BLaER1 treated with 17β-estradiol and CSF1 and Interleukin-3, amounts not matched to agents 10 nM and 100 nM (cell line): ENCODE measurements around the gene ZNF549.
"Not testable (repeated sequence)": the region's sequence is repeated elsewhere in the genome, so short reads cannot be mapped to it uniquely, and the experiment has no call there.

ENCODE experiments used
- H3K27ac ChIP-seq, 11 experiments: shearing (Covaris generic); formaldehyde crosslinking; 2 replicates each; pipeline ENCODE4 v1.8.1; 2022
- H3K27me3 ChIP-seq, 11 experiments: shearing (Covaris generic); formaldehyde crosslinking; 2 replicates each; pipeline ENCODE4 v1.8.1; 2022
- H3K36me3 ChIP-seq, 11 experiments: shearing (Covaris generic); formaldehyde crosslinking; 2 replicates each; pipeline ENCODE4 v1.8.1; 2022
- H3K4me1 ChIP-seq, 10 experiments: shearing (Covaris generic); formaldehyde crosslinking; 2 replicates each; pipeline ENCODE4 v1.8.1; 2022
- H3K4me2 ChIP-seq, 11 experiments: shearing (Covaris generic); formaldehyde crosslinking; 2 replicates each; pipeline ENCODE4 v1.8.1; 2022
- H3K4me3 ChIP-seq, 10 experiments: shearing (Covaris generic); formaldehyde crosslinking; 2 replicates each; pipeline ENCODE4 v1.8.1; 2022
- H3K9ac ChIP-seq, 11 experiments: shearing (Covaris generic); formaldehyde crosslinking; 2 replicates each; pipeline ENCODE4 v1.8.1; 2022
- H3K9me3 ChIP-seq, 11 experiments: shearing (Covaris generic); formaldehyde crosslinking; replicated peaks in 1 of 11; 2 replicates each; pipeline ENCODE4 v1.8.1; 2022
- H4K20me1 ChIP-seq, 11 experiments: shearing (Covaris generic); formaldehyde crosslinking; 2 replicates each; pipeline ENCODE4 v1.8.1; 2022
- Cebpa-rat ChIP-seq, 11 experiments: shearing (Covaris generic); IDR thresholded peaks; 2 replicates each; pipeline ENCODE4 v1.8.1; 2022

Gene ZNF549

GRCh38 chr19:57512845-57513244 is 14.3 kb upstream of the ZNF549 start:
- Histone ChIP-seq H3K27ac (no peak overlapping the region), H3K4me3 (peak overlapping the region in 7 of 10 experiments; percentile 19 to 34 (median 23); a peak in 6 of 20 replicates), H3K27me3 (no peaks in the 10 kb centered on the region), H3K36me3 (peaks cover 90 to 99% (median 95%) of the 10 kb centered on the region in 11 experiments), H3K9ac (no peak overlapping the region), H4K20me1 (no peaks in the 10 kb centered on the region), H3K4me1 (peaks cover 0 to 11% (median 6%) of the 10 kb centered on the region in 10 experiments; a peak in 8 of 20 replicates), H3K4me2 (no peak overlapping the region), H3K9me3 (peaks cover 96 to 100% (median 99%) of the 10 kb centered on the region in 11 experiments)
- no peak for TF ChIP-seq Cebpa-rat (IDR thresholded peaks at IDR 0.05)

GRCh38 chr19:57515255-57515654 is 11.9 kb upstream of the ZNF549 start:
- Histone ChIP-seq H3K27me3 (no peaks in the 10 kb centered on the region), H3K27ac (no peak overlapping the region), H3K9ac (no peak overlapping the region), H4K20me1 (no peaks in the 10 kb centered on the region), H3K4me2 (no peak overlapping the region), H3K4me1 (peaks cover 0 to 11% (median 6%) of the 10 kb centered on the region in 10 experiments; a peak in 8 of 20 replicates), H3K36me3 (peaks cover 77 to 94% (median 81%) of the 10 kb centered on the region in 11 experiments), H3K4me3 (no peak overlapping the region), H3K9me3 (peaks cover 79 to 93% (median 87%) of the 10 kb centered on the region in 11 experiments)
- TF ChIP-seq Cebpa-rat (IDR thresholded peaks at IDR 0.05), result peak in 7 of 11 experiments; percentile 28 to 83 (median 51); a peak in 12 of 22 replicates

GRCh38 chr19:57518021-57518420 is 9.1 kb upstream of the ZNF549 start:
- not testable (repeated sequence) for H3K9ac ChIP-seq, H3K4me3 ChIP-seq, H3K27ac ChIP-seq, H4K20me1 ChIP-seq, H3K4me2 ChIP-seq, H3K27me3 ChIP-seq
- H3K4me1 ChIP-seq, result peaks cover 0 to 11% (median 6%) of the 10 kb centered on the region in 10 experiments; a peak in 8 of 20 replicates
- peaks cover 52 to 68% (median 60%) of the 10 kb centered on the region in 11 experiments for H3K36me3 ChIP-seq
- H3K9me3 ChIP-seq, result peaks cover 52 to 69% (median 59%) of the 10 kb centered on the region in 11 experiments

- peaks cover 100% of the 10 kb centered on the region in 11 experiments for H3K36me3 ChIP-seq
- no peak overlapping the region for H3K27ac ChIP-seq
- H3K9me3 ChIP-seq, result peaks cover 100% of the 10 kb centered on the region in 11 experiments
- TF ChIP-seq Cebpa-rat (IDR thresholded peaks at IDR 0.05), result no peak
- H3K9ac ChIP-seq, result no peak overlapping the region
- no peaks in the 10 kb centered on the region for H3K27me3 ChIP-seq
- H3K4me1 ChIP-seq, result no peaks in the 10 kb centered on the region
- peak overlapping the region in 9 of 10 experiments; percentile 7 to 41 (median 28); a peak in 10 of 20 replicates for H3K4me3 ChIP-seq
- H4K20me1 ChIP-seq, result no peaks in the 10 kb centered on the region; a peak in 1 of 22 replicates
- H3K4me2 ChIP-seq, result no peak overlapping the region
Observed at GRCh38 chr19:57537953-57538547, 10.9 kb downstream of the ZNF549 start.

GRCh38 chr19:57546513-57546912 is 19.4 kb downstream of the ZNF549 start:
- H3K27me3 ChIP-seq, result no peaks in the 10 kb centered on the region
- H3K9me3 ChIP-seq, result peaks cover 88 to 100% (median 96%) of the 10 kb centered on the region in 11 experiments
- no peak overlapping the region for H3K27ac ChIP-seq
- H3K4me2 ChIP-seq, result no peak overlapping the region
- H3K4me1 ChIP-seq, result no peaks in the 10 kb centered on the region
- no peak overlapping the region for H3K9ac ChIP-seq
- no peaks in the 10 kb centered on the region for H4K20me1 ChIP-seq
- no peak for TF ChIP-seq Cebpa-rat (IDR thresholded peaks at IDR 0.05)
- peak overlapping the region in 9 of 10 experiments; percentile 13 to 55 (median 28); a peak in 13 of 20 replicates for H3K4me3 ChIP-seq
- H3K36me3 ChIP-seq, result peaks cover 100% of the 10 kb centered on the region in 11 experiments

GRCh38 chr19:57552432-57552831 is 25.3 kb downstream of the ZNF549 start:
- no peaks in the 10 kb centered on the region; a peak in 1 of 20 replicates for H3K4me1 ChIP-seq
- no peak for TF ChIP-seq Cebpa-rat (IDR thresholded peaks at IDR 0.05)
- H3K9ac ChIP-seq, result no peak overlapping the region
- no peak overlapping the region for H3K4me3 ChIP-seq
- peaks cover 91 to 100% (median 97%) of the 10 kb centered on the region in 11 experiments for H3K36me3 ChIP-seq
- H3K27ac ChIP-seq, result no peak overlapping the region
- H3K4me2 ChIP-seq, result no peak overlapping the region
- no peaks in the 10 kb centered on the region for H3K27me3 ChIP-seq
- peaks cover 46 to 96% (median 80%) of the 10 kb centered on the region in 11 experiments for H3K9me3 ChIP-seq
- H4K20me1 ChIP-seq, result peaks cover 0 to 5% (median 0%) of the 10 kb centered on the region in 11 experiments; a peak in 6 of 22 replicates

GRCh38 chr19:57557659-57558058 is 30.5 kb downstream of the ZNF549 start:
- H3K9me3 ChIP-seq, result peaks cover 44 to 74% (median 65%) of the 10 kb centered on the region in 11 experiments
- H3K4me1 ChIP-seq, result peaks cover 12 to 20% (median 15%) of the 10 kb centered on the region in 10 experiments
- H3K9ac ChIP-seq, result peak overlapping the region in 8 of 11 experiments; percentile 87 to 96 (median 92); a peak in 9 of 22 replicates
- no peaks in the 10 kb centered on the region for H3K27me3 ChIP-seq
- TF ChIP-seq Cebpa-rat (IDR thresholded peaks at IDR 0.05), result no peak
- H3K36me3 ChIP-seq, result peaks cover 39 to 55% (median 44%) of the 10 kb centered on the region in 11 experiments
- peak overlapping the region in 2 of 10 experiments; percentile 98 to 100; a peak in 2 of 20 replicates for H3K4me3 ChIP-seq
- H4K20me1 ChIP-seq, result peaks cover 0 to 18% (median 7%) of the 10 kb centered on the region in 11 experiments; a peak in 8 of 22 replicates
- H3K4me2 ChIP-seq, result peak overlapping the region; percentile 82 to 97 (median 92); a peak in 21 of 22 replicates
- no peak overlapping the region for H3K27ac ChIP-seq

GRCh38 chr19:57558525-57558924 is 31.4 kb downstream of the ZNF549 start:
- Histone ChIP-seq H3K4me3 (peak overlapping the region; percentile 77 to 100 (median 94)), H3K36me3 (peaks cover 30 to 46% (median 36%) of the 10 kb centered on the region in 11 experiments), H3K4me2 (peak overlapping the region; percentile 82 to 97 (median 92)), H3K27me3 (no peaks in the 10 kb centered on the region), H4K20me1 (peaks cover 0 to 18% (median 7%) of the 10 kb centered on the region in 11 experiments; a peak in 8 of 22 replicates), H3K9ac (peak overlapping the region; percentile 87 to 96 (median 92)), H3K4me1 (peaks cover 12 to 20% (median 15%) of the 10 kb centered on the region in 10 experiments), H3K9me3 (peaks cover 46 to 74% (median 65%) of the 10 kb centered on the region in 11 experiments), H3K27ac (peak overlapping the region in 10 of 11 experiments; percentile 66 to 93 (median 88); a peak in 20 of 22 replicates)
- TF ChIP-seq Cebpa-rat (IDR thresholded peaks at IDR 0.05), result no peak

- Histone ChIP-seq H3K4me3 (peak overlapping the region; percentile 77 to 100 (median 94)), H3K4me2 (peak overlapping the region; percentile 82 to 97 (median 92)), H3K36me3 (peaks cover 25 to 41% (median 31%) of the 10 kb centered on the region in 11 experiments), H3K27ac (peak overlapping the region; percentile 66 to 93 (median 88)), H3K4me1 (peaks cover 12 to 20% (median 15%) of the 10 kb centered on the region in 10 experiments), H3K9ac (peak overlapping the region; percentile 87 to 96 (median 92)), H3K9me3 (peaks cover 48 to 74% (median 65%) of the 10 kb centered on the region in 11 experiments), H3K27me3 (no peaks in the 10 kb centered on the region), H4K20me1 (peaks cover 0 to 18% (median 7%) of the 10 kb centered on the region in 11 experiments; a peak in 8 of 22 replicates)
- no peak for TF ChIP-seq Cebpa-rat (IDR thresholded peaks at IDR 0.05)
Observed at GRCh38 chr19:57559008-57559403, 31.9 kb downstream of the ZNF549 start.
